GM12878 (cell line): ENCODE results near the gene RBM11. TPM values are rescaled to one million over a fixed set of nuclear protein-coding genes. Genes with fewer than 3 reads are reported as not detected.

ENCODE experiments used
- ATAC-seq: fragments of 200-7000 bp; cut with Tn5 transposase; 3 replicates; pipeline ENCODE4 v1.9.1; 2020; ENCODE audit warnings: mild to moderate bottlenecking, moderate library complexity
- BruUV-seq: library from RNA; stranded (reverse); fragments of 400-500 nt; replicated peaks from 2 replicates; lab custom pipeline; 2021; lab: Mats Ljungman, UMichigan
- CTCF ChIA-PET: fragments of 300-600 bp; sonication (Branson Sonifier 250); formaldehyde crosslinking; extraction: SDS; loops from one replicate; lab custom pipeline; 2021; ENCODE audit warnings: inconsistent platforms; lab: Yijun Ruan, JAX
- POLR2A ChIA-PET: fragments of 350-600 bp; formaldehyde crosslinking; extraction: SDS; loops from one replicate; lab custom pipeline; 2021; ENCODE audit warnings: inconsistent platforms; lab: Charles Lee
- RAD21 ChIA-PET: fragments of 300-600 bp; sonication (Branson Sonifier 250); formaldehyde crosslinking; loops from one replicate; lab custom pipeline; 2023; ENCODE audit warnings: antibody characterized with exemption; ENCODE audit not compliant: unreplicated experiment; lab: Charles Lee
- SMC1A ChIA-PET: fragments of 300-600 bp; sonication (Branson Sonifier 250); formaldehyde crosslinking; loops from one replicate; lab custom pipeline; 2023; ENCODE audit not compliant: unreplicated experiment, uncharacterized antibody; lab: Charles Lee
- DNase-seq: peaks from one replicate; pipeline ENCODE4 v3.0.0-alpha.2; 2011; ENCODE audit warnings: low read depth, low spot score
- FAIRE-seq: peaks from 3 replicates; lab custom pipeline; 2011; peaks lifted over from hg19 to GRCh38; lab: Jason Lieb, UNC
- H2AFZ ChIP-seq: 2 replicates; pipeline ENCODE4 v1.6.0; 2011; ENCODE audit warnings: low read depth, low read length, control low read depth; ENCODE audit not compliant: control insufficient read depth
- H3K27ac ChIP-seq: 2 replicates; pipeline ENCODE4 v1.5.1; 2011; ENCODE audit warnings: control low read depth; ENCODE audit not compliant: control insufficient read depth, insufficient read depth
- H3K27me3 ChIP-seq, 2 experiments: replicated peaks in 1 of 2; 2 replicates each; pipeline versions ENCODE4 v1.6.0 to v1.6.1; 2011; ENCODE audit warnings: low read length in 1 of 2; ENCODE audit not compliant: control insufficient read depth in 2 of 2, insufficient read depth in 2 of 2
- H3K36me3 ChIP-seq, 2 experiments: 2 replicates each; pipeline ENCODE4 v1.5.1; 2011; ENCODE audit warnings: low read length in 1 of 2; ENCODE audit not compliant: control insufficient read depth in 2 of 2, insufficient read depth in 2 of 2
- H3K4me1 ChIP-seq: 2 replicates; pipeline ENCODE4 v1.6.1; 2011; ENCODE audit warnings: mild to moderate bottlenecking, low read length, moderate library complexity, mixed read lengths; ENCODE audit not compliant: control insufficient read depth, insufficient read depth
- H3K4me2 ChIP-seq: 2 replicates; pipeline ENCODE4 v1.6.0; 2011; ENCODE audit warnings: control low read depth; ENCODE audit not compliant: control insufficient read depth, insufficient read depth
- H3K4me3 ChIP-seq: fragments of 200-600 bp; sonication (generic); 2 replicates; pipeline ENCODE4 v1.5.1; 2016
- H3K79me2 ChIP-seq: 2 replicates; pipeline ENCODE4 v1.6.0; 2011; ENCODE audit warnings: low read length; ENCODE audit not compliant: control insufficient read depth, insufficient read depth
- H3K9ac ChIP-seq: 2 replicates; pipeline ENCODE4 v1.8.0; 2011; ENCODE audit warnings: low read length, control low read depth, mixed read lengths; ENCODE audit not compliant: control insufficient read depth, insufficient read depth
- H3K9me3 ChIP-seq: replicated peaks from 3 replicates; pipeline ENCODE4 v1.5.1; 2011; ENCODE audit warnings: mild to moderate bottlenecking, low read length; ENCODE audit not compliant: control insufficient read depth, insufficient read depth
- H4K20me1 ChIP-seq: 2 replicates; pipeline ENCODE4 v1.6.0; 2011; ENCODE audit not compliant: control insufficient read depth, insufficient read depth
- DPF2 ChIP-seq: fragments of 450-650 bp; IDR thresholded peaks from 2 replicates; pipeline ENCODE4 v1.6.1; 2017; ENCODE audit warnings: mild to moderate bottlenecking
- ESRRA ChIP-seq: IDR thresholded peaks from 2 replicates; pipeline ENCODE4 v1.6.1; 2012; ENCODE audit warnings: mild to moderate bottlenecking, low read length, improper control_type of control experiment
- RUNX3 ChIP-seq: IDR thresholded peaks from 2 replicates; pipeline ENCODE4 v1.6.1; 2012; ENCODE audit warnings: low read length, inconsistent platforms
- SMAD5 ChIP-seq: IDR thresholded peaks from 2 replicates; pipeline ENCODE4 v1.6.1; 2016; ENCODE audit warnings: antibody characterized with exemption, low read depth
- ZNF24 ChIP-seq: fragments of 450-650 bp; IDR thresholded peaks from 2 replicates; pipeline ENCODE4 v1.6.1; 2017; ENCODE audit warnings: antibody characterized with exemption, mild to moderate bottlenecking
- WGBS: methylation state at CpG from one replicate; pipeline ENCODE4 v1.1.6; 2016; ENCODE audit warnings: low lambda C conversion rate; ENCODE audit not compliant: insufficient replicate concordance, insufficient coverage; ENCODE audit errors: missing lambda C conversion rate; 5-methylcytosine and 5-hydroxymethylcytosine counted together
- in situ Hi-C: fragments of 300-500 bp; cut with MboI; formaldehyde crosslinking; loops from 9 replicates; pipeline ENCODE4 v1.14.3; 2018; ENCODE audit warnings: mixed read lengths
- intact Hi-C: fragments of 100-400 bp; cut with micrococcal nuclease; formaldehyde crosslinking; loops from one replicate; pipeline ENCODE4 v1.14.2; 2022; ENCODE audit not compliant: unreplicated experiment
- polyA plus RNA-seq, 11 experiments: library from polyadenylated mRNA; depleted of rRNA in 4 of 11; unstranded in 6 of 11; stranded (reverse) in 5 of 11; fragments of >200 nt; fragmentation: Nextera tagmentation in 4 of 11; fragmentation: Illumina TruSeq in 1 of 11; extraction: Ambion mirVana in 4 of 11; extraction: Trizol in 1 of 11; gene quantifications; 1 replicate in 1 of 11; 2 replicates in 10 of 11; pipeline versions ENCODE4 v1.2.1 to v1.2.3, GENCODE V29; 2011 to 2016; ENCODE audit warnings: inconsistent platforms in 2 of 11, missing spikeins in 2 of 11, low read depth in 1 of 11
- total RNA-seq, 4 experiments: library from RNA; depleted of rRNA in 3 of 4; stranded (reverse); fragments of >200 nt in 3 of 4; fragmentation: Illumina TruSeq in 1 of 4; extraction: Trizol in 1 of 4; gene quantifications; 2 replicates each; pipeline versions ENCODE4 v1.2.1 to v1.2.3, GENCODE V29; 2013 to 2021
- TF ChIP-seq, protein P1 (sequence below): fragments of 450-650 bp; conservative IDR thresholded peaks from 2 replicates; pipeline ENCODE4 v1.6.1; 2017; ENCODE audit warnings: mild to moderate bottlenecking, moderate library complexity
- TF ChIP-seq, protein P2 (sequence below): fragments of 450-650 bp; formaldehyde crosslinking; IDR thresholded peaks from 2 replicates; pipeline ENCODE4 v1.4.0; 2020; ENCODE audit warnings: mild to moderate bottlenecking, moderate library complexity
- TF ChIP-seq, protein P3 (sequence below): fragments of 450-650 bp; IDR thresholded peaks from 2 replicates; pipeline ENCODE4 v1.6.1; 2016; ENCODE audit warnings: mild to moderate bottlenecking

Gene RBM11
- total and polyA plus RNA-seq, 10 of the 15 experiments (the other 5 are each of a cell fraction or from before 2014, with no cell fraction given) = 0.29 to 1.8 (median 0.35) TPM; not detected in 1

DNA sequence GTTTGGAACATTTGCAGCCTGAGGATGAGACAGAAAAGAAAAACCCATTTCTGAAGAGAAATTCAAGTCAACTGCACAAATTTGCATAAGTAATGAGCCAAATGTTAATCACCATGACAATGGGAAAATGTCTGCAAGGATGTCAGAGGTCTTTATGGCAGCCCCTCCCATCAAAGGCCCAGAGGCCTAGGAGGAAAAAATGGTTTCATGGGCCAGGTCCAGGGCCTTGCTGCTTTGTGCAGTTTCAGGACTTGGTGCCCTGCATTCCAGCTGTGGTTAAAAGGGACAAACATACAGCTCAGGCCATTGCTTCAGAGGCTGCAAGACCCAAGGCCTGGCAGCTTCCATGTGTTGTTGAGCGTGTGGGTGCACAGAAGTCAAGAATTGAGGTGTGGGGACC is 13.4 kb downstream of the RBM11 start:
- no TSS peak for BruUV-seq
- WGBS = 0% methylated on average over 1 of the region's 1 CpG
- DNase-seq = no peak
- in situ Hi-C loops = no loop called here
- SMC1A ChIA-PET = no interaction called here
- no peaks in the 10 kb centered on the region for H3K4me1 ChIP-seq
- no peaks in the 10 kb centered on the region; the same call in 2 of the 3 replicates for H3K9me3 ChIP-seq
- no peak for FAIRE-seq
- H3K27ac ChIP-seq = no peak overlapping the region
- H2AFZ ChIP-seq = no peak overlapping the region
- no peaks in the 10 kb centered on the region for H3K36me3 ChIP-seq
- no peak for ATAC-seq
- no peaks in the 10 kb centered on the region for H3K79me2 ChIP-seq
- RAD21 ChIA-PET = no interaction called here
- no peaks in the 10 kb centered on the region for H4K20me1 ChIP-seq
- CTCF ChIA-PET = no interaction called here
- no peak for TF ChIP-seq RUNX3
- no peak for TF ChIP-seq SMAD5
- TF ChIP-seq ZNF24 = no peak
- TF ChIP-seq, protein P1, sequence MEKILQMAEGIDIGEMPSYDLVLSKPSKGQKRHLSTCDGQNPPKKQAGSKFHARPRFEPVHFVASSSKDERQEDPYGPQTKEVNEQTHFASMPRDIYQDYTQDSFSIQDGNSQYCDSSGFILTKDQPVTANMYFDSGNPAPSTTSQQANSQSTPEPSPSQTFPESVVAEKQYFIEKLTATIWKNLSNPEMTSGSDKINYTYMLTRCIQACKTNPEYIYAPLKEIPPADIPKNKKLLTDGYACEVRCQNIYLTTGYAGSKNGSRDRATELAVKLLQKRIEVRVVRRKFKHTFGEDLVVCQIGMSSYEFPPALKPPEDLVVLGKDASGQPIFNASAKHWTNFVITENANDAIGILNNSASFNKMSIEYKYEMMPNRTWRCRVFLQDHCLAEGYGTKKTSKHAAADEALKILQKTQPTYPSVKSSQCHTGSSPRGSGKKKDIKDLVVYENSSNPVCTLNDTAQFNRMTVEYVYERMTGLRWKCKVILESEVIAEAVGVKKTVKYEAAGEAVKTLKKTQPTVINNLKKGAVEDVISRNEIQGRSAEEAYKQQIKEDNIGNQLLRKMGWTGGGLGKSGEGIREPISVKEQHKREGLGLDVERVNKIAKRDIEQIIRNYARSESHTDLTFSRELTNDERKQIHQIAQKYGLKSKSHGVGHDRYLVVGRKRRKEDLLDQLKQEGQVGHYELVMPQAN = no peak
- no peak for TF ChIP-seq DPF2
- TF ChIP-seq ESRRA = no peak
- TF ChIP-seq, protein P2, sequence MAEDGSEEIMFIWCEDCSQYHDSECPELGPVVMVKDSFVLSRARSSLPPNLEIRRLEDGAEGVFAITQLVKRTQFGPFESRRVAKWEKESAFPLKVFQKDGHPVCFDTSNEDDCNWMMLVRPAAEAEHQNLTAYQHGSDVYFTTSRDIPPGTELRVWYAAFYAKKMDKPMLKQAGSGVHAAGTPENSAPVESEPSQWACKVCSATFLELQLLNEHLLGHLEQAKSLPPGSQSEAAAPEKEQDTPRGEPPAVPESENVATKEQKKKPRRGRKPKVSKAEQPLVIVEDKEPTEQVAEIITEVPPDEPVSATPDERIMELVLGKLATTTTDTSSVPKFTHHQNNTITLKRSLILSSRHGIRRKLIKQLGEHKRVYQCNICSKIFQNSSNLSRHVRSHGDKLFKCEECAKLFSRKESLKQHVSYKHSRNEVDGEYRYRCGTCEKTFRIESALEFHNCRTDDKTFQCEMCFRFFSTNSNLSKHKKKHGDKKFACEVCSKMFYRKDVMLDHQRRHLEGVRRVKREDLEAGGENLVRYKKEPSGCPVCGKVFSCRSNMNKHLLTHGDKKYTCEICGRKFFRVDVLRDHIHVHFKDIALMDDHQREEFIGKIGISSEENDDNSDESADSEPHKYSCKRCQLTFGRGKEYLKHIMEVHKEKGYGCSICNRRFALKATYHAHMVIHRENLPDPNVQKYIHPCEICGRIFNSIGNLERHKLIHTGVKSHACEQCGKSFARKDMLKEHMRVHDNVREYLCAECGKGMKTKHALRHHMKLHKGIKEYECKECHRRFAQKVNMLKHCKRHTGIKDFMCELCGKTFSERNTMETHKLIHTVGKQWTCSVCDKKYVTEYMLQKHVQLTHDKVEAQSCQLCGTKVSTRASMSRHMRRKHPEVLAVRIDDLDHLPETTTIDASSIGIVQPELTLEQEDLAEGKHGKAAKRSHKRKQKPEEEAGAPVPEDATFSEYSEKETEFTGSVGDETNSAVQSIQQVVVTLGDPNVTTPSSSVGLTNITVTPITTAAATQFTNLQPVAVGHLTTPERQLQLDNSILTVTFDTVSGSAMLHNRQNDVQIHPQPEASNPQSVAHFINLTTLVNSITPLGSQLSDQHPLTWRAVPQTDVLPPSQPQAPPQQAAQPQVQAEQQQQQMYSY (CRISPR knock-in tag) = no peak
- TF ChIP-seq, protein P3, sequence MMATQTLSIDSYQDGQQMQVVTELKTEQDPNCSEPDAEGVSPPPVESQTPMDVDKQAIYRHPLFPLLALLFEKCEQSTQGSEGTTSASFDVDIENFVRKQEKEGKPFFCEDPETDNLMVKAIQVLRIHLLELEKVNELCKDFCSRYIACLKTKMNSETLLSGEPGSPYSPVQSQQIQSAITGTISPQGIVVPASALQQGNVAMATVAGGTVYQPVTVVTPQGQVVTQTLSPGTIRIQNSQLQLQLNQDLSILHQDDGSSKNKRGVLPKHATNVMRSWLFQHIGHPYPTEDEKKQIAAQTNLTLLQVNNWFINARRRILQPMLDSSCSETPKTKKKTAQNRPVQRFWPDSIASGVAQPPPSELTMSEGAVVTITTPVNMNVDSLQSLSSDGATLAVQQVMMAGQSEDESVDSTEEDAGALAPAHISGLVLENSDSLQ = no peak
- TF ChIP-seq, all 136 proteins: peak for 0
- POLR2A ChIA-PET = no interaction called here
- no peak overlapping the region for H3K4me3 ChIP-seq
- H3K4me2 ChIP-seq = no peak overlapping the region
- intact Hi-C loops = no loop called here
- H3K9ac ChIP-seq = no peak overlapping the region
- H3K27me3 ChIP-seq = no peaks in the 10 kb centered on the region
